Activated gamma-delta T cell (primary cell): ENCODE measurements around the gene MLLT1.
"Not testable (repeated sequence)": the region's sequence is repeated elsewhere in the genome, so short reads cannot be mapped to it uniquely, and the experiment has no call there.

Source experiments
- DNase-seq: peaks from one replicate; lab custom pipeline; 2025; lab: John Stamatoyannopoulos, UW
- total RNA-seq, 2 donors: gene quantifications; one replicate each; lab custom pipeline; 2026; lab: John Stamatoyannopoulos, UW

Gene MLLT1, protein sequence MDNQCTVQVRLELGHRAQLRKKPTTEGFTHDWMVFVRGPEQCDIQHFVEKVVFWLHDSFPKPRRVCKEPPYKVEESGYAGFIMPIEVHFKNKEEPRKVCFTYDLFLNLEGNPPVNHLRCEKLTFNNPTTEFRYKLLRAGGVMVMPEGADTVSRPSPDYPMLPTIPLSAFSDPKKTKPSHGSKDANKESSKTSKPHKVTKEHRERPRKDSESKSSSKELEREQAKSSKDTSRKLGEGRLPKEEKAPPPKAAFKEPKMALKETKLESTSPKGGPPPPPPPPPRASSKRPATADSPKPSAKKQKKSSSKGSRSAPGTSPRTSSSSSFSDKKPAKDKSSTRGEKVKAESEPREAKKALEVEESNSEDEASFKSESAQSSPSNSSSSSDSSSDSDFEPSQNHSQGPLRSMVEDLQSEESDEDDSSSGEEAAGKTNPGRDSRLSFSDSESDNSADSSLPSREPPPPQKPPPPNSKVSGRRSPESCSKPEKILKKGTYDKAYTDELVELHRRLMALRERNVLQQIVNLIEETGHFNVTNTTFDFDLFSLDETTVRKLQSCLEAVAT
- total RNA-seq, result 42.5 to 43.6 reads per million in 2 donors

GRCh38 chr19:6279931-6280591 is at the start of gene MLLT1:
Gene MLLT1, minus strand, starts transcription at chr19:6279975. Its CDS starts 191 bp downstream, at chr19:6279784.
- DNase-seq, result peak; percentile 98

DNA sequence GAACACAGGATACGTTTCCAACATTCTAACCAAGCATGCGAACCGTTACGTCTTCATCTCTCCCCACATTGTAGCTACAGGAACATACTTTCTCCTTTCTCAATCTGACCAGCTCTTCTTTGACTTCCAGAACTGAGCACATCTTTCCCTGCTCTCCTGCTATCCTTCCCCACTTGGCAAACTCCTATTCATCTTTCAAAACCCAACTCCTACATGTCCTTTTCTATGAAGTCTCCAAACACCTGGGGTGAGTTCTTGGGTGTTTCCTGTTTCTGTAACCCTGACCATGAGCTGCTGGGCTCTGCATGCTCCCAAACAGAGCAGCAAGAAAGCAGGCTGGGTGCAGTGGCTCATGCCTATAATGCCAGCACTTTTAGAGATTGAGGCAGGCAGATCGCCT is 47.0 kb upstream of the MLLT1 start:
- no peak for DNase-seq

- DNase-seq, result no peak
These were observed 45.8 kb upstream of the MLLT1 start for GRCh38 chr19:6325614-6326013.

DNA sequence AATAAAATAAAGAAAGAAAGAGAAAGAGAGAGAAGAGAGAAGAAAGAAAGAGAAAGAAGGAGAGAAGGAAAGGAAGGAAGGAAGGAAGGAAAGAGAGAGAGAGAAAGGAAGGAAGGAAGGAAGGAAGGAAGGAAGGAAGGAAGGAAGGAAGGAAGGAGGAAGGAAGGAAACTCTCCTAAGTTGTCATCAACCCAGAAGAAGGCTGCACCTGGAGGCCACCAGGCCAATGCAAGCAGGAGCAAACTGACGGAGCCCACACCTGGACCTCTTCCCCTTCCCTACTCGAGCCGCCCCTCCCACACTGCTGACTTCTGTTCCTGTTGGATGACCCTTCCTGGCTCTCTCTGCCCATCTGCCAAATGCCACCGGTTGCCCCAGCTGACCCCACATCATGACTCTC is 45.0 kb upstream of the MLLT1 start:
- DNase-seq, result no peak

DNA sequence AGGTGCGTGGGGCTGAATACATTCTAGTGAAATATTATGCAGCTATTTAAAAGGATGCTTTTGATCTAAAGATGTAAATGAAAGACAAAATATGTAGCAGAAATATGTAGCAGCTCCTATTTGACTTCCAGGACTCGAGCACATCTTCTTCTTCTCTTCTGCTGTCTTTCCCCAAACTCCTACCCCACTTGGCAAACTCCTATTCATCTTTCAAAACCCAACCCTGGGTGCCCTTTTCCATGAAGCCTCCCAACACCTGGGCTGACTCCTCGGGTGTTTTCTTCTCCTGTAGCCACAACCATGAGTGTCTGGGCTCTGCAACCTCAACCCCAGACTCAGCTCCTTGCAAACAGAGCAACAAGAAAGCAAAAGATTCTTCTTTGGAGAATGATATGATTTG is 42.5 kb upstream of the MLLT1 start:
- DNase-seq, result no peak

DNA sequence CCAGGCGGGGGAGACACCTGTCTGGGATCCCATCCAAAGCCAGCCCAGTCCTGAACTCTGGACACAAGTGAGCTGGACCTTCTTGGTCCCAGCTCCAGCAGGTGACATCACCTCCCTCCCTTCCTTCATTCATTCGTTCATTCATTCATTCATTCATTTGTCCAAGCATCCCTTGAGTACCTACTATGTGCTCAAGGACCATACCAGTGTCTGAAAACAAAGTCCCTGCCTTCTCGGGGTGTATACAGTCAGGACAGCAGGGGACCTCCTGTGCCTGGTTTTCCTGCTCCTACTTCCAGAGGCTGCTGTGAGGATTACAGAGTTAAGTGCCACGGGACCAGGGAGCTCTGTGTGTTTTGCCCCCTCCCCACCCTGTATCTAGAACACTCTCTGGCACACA is 39.6 kb upstream of the MLLT1 start:
- DNase-seq, result no peak

- DNase-seq, result no peak
These were observed 39.0 kb upstream of the MLLT1 start for GRCh38 chr19:6318772-6319171.

DNA sequence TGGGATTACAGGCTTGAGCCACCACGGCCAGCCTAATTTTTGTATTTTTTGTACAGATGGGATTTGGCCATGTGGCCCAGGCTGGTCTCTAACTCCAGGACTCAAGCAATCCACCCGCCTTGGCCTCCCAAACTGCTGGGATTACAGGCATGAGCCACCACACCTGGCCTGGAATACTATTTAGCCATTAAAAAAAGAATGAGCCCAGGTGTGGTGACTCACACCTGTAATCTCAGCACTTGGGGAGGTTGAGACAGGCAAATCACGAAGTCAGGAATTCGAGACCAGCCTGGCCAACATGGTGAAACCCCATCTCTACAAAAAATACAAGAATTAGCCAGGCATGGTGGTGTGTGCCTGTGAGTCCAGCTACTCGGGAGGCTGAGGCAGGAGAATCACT is 35.9 kb upstream of the MLLT1 start:
- not testable (repeated sequence) for DNase-seq

DNA sequence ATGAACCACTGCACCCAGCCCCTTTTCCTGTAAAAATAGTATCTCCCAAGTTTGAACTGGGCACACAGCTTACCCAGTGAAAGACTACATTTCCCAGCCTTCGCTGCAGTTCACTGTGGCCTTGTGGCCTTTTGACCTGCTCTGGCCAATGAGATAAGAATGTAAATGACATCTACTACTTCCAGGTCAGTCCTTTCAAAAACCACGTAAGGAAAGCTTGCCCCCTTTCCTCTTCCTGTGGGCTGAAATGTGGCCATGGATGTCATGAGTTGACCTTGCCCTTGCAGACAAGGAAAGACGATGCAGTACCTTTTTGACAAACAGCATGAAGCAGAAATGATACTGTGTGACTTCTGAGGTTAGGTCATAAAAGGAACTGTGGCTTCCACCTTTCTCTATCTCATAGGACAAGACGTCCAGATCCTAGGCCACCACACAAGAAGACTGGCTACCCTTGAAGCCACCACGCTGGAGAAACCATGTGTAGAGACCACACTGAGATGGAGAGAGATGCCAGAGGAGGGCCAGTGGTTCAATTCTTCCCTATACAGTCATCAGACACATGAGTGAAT is 33.7 kb upstream of the MLLT1 start:
- DNase-seq, result no peak

- DNase-seq, result no peak
These were observed 32.2 kb upstream of the MLLT1 start for GRCh38 chr19:6312018-6312417.

GRCh38 chr19:6298413-6298812 is 18.6 kb upstream of the MLLT1 start:
- DNase-seq, result no peak

DNA sequence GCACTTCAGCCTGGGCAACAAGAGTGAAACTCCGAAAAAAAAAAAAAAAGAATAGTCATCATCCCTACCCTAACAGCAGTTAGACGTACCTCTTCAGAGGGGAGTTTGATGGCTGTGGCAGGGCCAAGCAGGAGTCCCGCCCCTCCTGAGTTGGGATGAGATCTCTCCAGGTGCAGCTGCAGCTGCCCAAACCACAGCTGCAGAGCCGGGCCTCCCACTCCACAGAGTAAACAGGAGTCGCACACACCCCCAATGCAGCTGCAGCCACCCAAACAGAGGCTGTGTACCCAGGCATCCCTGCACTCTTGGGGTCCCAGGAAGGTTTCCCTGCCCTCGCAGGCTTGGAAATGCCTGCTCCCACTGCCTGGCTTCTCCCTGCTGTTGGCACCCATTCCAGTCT is 17.4 kb upstream of the MLLT1 start:
- no peak for DNase-seq

DNA sequence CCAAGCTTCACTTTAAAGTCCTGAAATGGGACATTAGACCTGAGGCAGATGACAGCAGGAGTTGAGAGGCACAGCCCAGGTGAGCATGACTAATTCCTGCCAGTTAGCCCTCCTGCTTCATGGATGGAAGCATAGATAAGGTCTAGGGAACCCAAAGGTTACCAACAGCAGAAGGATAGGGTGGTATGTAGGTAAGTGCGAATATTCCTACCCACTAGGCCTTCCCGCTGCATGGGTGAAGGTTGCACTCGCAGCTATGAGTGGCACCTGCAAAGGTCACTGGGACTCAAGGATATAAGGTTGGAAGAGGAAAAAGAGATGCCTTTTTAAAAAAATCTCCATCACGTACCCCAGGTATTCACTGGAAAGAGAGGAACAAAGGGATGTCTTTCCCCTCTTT is 12.2 kb upstream of the MLLT1 start:
- no peak for DNase-seq

GRCh38 chr19:6288737-6289136 is 9.0 kb upstream of the MLLT1 start:
- no peak for DNase-seq

DNA sequence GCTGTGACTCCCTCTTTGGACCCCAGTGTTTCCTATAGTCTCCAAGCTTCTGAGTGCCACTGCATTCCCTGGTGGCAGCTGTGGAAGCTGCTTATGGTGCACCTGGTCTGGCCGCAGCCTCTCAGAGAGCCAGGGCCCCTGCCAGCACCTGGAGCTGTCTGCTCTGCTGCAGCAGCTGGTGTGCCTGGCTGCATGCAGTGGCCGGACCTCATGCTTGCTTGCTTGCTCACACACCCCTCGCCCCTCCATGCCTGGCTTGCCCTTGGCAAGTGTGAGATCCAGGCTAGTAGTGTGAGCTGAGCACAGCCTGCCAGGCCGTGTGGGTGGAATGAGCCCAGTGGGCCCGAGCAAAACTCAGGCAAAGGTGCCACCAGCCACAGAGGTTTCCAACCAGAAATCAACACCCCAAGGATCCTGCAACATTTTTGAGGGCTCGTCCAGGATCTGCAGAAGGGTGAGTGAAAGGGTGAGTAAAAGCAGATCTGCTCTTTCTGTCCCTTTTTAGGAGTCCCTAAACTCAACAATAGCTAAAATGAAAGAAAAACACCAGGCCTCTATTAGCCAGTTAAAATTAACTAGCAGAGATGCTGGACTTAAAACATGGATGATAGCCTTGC is 7.6 kb upstream of the MLLT1 start:
- no peak for DNase-seq

DNA sequence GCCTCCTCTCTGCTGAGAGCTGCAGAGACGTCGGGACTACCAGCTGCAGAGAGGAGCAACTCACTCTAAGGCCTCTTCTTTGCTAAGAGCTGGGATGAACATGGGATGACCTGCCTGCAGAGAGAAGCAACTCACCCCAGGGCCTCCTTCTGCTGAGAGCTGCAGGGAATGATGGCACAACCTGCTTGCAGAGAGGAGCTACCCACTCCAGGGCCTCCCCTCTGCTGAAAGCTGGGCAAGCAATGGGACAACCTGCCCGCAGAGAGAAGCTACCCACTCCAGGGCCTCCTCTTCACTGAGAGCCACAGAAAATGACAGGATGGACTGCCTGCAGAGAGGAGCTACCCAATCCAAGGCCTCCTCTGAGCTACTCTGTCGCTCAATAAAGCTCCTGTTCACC is 6.9 kb upstream of the MLLT1 start:
- no peak for DNase-seq

- DNase-seq, result not testable (repeated sequence)
These were observed 2.6 kb upstream of the MLLT1 start for GRCh38 chr19:6282393-6282792.

DNA sequence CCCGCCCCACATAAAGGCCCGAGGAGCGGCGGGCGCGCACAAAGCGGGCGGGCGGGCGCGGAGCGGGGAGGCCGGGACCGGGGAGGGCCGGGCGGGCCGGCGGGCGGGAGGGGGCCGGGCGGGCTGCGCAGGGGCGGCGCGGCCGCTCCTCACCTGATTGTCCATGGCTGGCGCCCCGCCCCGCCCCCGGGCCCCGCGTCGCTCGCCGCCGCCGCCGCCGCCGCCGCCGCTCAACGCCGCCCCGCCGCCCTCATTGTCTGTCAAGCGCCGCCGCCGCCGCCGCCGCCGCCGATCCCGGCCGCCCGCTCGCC is 200 bp downstream of the MLLT1 start:
- DNase-seq, result no peak

- no peak for DNase-seq
These were observed 795 bp downstream of the MLLT1 start for GRCh38 chr19:6278740-6279619.

GRCh38 chr19:6278051-6278450 is 1.7 kb downstream of the MLLT1 start:
- no peak for DNase-seq

DNA sequence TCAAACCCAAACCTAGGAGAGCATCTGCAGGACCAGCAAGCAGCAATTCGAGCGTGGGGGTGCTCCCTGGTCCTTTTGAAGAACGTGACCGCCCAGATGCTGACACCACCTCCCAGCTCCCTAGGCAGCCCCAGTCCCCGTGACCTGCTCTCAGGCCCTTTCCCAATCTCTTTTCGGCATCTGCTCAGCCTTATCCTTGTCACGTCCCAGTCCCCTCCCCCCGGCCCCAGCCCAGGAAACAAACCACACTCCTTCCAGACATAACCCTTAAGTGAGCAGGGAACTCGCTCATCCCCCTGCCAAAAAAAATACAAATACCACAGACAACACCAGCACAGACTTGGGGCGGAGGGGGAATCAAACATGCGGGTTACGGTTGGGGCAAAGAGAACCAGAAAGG is 3.3 kb downstream of the MLLT1 start:
- DNase-seq, result no peak
